ENCODE data around the gene HTR3C.

DNA sequence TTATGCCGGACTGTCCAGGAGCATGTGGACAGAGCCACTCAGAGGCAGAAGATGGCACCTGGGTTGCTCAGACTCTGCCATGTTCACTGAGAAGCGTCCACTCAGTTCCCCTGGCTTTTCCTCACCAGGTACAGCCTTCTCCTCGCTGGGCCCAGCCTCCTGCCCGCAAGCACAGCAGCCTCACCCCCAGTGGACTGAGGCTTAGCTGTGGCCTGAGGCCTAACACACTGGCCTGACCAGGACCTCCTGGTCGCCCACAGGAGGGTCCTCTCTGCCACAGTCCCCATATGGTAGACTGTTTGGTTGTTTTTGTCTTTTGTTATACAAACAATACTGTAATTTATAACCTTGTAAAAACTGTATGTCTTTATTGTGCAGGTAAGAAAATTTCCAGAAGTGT, 15.5 kb downstream of the HTR3C start:
- TF ChIP-seq POLR2A (IDR thresholded peaks at IDR 0.05) (no peak), POLR2AphosphoS5 (IDR thresholded peaks at IDR 0.05) (no peak), EP300 (IDR thresholded peaks at IDR 0.05) (no peak)
- TF ChIP-seq, protein P1, sequence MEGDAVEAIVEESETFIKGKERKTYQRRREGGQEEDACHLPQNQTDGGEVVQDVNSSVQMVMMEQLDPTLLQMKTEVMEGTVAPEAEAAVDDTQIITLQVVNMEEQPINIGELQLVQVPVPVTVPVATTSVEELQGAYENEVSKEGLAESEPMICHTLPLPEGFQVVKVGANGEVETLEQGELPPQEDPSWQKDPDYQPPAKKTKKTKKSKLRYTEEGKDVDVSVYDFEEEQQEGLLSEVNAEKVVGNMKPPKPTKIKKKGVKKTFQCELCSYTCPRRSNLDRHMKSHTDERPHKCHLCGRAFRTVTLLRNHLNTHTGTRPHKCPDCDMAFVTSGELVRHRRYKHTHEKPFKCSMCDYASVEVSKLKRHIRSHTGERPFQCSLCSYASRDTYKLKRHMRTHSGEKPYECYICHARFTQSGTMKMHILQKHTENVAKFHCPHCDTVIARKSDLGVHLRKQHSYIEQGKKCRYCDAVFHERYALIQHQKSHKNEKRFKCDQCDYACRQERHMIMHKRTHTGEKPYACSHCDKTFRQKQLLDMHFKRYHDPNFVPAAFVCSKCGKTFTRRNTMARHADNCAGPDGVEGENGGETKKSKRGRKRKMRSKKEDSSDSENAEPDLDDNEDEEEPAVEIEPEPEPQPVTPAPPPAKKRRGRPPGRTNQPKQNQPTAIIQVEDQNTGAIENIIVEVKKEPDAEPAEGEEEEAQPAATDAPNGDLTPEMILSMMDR (IDR thresholded peaks at IDR 0.05), result no peak
